GM18511 (cell line): ENCODE measurements around the gene ABTB1.
"Not testable (repeated sequence)": the region's sequence is repeated elsewhere in the genome, so short reads cannot be mapped to it uniquely, and the experiment has no call there.

Experiments
- ATAC-seq: cut with Tn5 transposase; IDR thresholded peaks from one replicate; pipeline ENCODE4 v1.9.1; 2021; ENCODE audit warnings: mild to moderate bottlenecking, moderate library complexity; ENCODE audit not compliant: unreplicated experiment

Gene ABTB1

GRCh38 chr3:127670761-127671522 lies 1.8 kb upstream of the ABTB1 start:
- ATAC-seq, result no peak

DNA sequence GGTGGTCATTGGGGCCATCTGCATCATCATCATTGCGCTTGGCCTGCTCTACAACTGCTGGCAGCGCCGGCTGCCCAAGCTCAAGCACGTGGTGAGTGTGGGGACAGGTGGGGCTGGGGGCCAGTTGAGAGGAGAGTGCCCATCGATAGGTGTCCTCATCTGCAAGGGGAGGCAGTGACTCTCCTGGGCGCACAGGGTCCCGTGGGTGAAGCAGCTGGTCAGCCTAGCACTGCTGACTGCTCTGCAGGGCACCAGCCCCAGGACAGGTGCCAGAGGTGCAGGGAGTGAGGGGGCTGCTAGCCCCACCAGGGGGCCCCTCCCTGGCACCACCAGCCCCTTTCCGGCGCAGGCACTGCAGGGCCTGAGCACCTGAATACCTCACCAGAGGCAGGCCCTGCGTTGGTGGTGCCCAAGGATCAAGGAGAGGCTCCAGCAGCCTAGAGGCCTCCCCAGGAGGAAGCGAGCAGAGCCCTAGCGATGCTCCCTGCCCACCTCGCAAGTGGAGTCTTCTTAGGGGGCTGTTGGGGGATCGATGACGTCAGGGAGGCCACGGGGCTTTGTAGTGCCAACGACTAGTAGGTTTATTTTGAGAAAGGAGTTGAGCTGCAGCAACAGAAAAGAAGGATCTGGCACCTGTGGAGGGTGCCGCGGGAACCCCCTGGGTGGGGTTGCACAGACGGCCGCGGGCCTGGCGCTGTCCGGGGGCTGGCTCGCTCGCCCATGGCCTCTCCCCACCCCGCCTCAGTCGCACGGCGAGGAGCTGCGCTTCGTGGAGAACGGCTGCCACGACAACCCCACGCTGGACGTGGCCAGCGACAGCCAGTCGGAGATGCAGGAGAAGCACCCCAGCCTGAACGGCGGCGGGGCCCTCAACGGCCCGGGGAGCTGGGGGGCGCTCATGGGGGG lies 976 bp upstream of the ABTB1 start:
- ATAC-seq, result peak; percentile 31

DNA sequence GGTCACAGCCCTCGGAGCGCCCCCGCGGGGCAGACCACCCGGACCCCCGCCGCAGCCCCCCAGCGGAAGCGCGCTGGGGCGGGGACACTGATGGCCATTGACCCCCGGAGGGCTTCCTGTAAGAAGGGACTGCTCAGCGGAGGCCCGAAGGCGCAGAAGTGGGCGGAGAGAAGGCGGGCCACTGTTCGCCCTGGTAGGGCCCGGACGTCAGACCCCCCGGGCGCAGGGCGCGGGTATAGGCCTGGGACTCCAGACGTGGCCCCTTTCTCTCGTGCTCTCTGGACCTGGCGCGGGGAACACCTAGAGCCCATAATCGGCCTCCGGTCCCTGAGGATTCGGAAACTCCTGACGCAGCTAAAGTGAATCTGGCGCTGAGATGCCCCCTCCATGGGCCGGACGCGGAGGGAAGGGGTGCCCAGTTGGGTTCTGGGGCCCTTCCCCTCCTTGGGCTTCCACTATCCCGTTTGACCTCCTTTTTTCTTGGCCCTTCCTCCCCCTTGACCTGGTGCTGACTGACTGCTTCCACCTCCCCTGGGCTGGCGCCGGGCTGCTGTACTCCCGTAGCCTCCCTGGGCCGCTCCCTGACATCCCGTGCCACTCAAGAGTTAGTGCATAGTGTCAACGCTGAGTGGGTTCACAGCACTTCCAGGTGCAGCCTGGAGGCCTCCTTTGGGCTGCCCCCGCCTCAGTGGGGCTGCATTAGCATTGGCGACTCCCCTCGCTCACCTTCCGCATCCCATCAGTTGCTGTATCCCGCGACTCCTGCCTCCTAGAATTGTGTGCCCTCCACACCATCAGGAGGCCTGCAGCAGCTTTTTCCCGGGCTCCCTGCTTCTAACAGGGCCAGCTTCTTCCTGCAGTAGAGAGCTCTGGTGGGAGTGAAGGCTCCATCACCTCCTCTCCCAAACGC lies 694 bp downstream of the ABTB1 start:
- peak; percentile 55 for ATAC-seq

GRCh38 chr3:127674101-127674721 lies 1.5 kb downstream of the ABTB1 start:
- no peak for ATAC-seq

GRCh38 chr3:127674790-127675189 lies 2.0 kb downstream of the ABTB1 start:
- no peak for ATAC-seq

DNA sequence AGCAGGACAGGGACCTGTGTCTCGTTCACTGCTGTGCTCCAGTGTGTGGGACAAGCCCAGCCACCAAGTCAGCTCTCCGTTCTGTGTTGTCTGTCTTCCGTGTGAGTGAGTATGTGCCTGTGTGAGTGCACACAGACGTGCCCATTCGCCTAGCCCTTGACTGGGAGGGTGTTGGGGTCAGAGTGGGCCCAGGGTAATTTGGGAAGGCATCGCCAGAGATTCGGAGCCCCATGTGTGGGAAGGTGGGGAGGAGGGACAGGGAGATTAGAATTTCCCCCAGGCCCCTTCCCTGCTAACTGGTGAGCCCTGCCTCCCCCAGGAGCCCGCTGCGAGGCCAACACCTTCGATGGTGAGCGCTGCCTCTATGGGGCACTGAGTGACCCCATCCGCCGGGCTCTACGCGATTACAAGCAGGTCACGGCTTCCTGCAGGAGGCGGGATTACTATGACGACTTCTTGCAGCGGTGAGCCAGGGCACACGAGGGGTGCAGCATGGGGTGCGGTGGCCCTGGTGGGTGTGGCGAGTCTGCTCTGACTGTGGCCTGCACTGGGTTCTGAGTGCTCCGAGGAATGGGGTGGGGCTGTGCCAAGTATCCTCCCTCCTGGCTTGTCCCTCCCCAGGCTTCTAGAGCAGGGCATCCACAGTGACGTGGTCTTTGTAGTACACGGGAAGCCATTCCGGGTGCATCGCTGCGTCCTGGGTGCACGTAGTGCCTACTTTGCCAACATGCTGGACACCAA lies 3.1 kb downstream of the ABTB1 start:
- no peak for ATAC-seq

GRCh38 chr3:127676456-127676855 lies 3.7 kb downstream of the ABTB1 start:
- ATAC-seq, result no peak

- no peak for ATAC-seq
Measured at GRCh38 chr3:127676921-127677351, 4.2 kb downstream of the ABTB1 start.

DNA sequence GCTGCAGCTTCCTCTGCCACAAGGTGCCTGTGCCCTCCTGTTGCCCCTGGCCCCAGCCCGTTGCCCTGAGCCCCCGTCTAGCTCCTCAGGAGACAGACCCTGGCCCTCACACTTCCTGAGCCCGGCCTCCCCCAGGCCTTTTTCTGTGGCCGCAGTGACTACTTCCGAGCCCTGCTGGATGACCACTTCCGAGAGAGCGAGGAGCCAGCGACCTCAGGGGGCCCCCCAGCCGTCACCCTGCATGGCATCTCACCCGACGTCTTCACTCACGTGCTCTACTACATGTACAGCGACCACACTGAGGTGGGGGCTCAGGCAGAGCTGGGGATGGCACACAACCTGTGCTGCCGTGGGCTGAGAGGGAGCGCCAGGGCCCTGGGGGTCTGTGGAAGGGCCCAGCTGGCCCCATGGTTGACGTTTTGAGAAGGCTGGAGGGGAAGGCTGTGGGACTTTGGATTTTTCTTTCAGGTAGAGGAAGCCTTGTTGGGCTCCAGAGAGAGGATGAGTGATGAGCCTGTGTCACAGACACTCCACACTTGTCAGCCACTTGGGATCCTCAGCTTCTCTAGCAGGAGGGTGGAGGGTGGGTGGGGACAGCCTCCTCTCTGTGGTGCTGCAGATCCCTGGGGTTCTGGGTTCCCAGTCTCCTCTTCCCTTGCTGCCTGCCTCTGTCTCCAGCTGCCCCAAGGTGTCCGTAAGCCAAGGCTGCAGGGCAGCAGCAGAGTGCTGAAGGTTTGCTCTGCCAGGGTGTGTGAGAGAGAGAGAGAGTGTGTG lies 5.0 kb downstream of the ABTB1 start:
- no peak for ATAC-seq

DNA sequence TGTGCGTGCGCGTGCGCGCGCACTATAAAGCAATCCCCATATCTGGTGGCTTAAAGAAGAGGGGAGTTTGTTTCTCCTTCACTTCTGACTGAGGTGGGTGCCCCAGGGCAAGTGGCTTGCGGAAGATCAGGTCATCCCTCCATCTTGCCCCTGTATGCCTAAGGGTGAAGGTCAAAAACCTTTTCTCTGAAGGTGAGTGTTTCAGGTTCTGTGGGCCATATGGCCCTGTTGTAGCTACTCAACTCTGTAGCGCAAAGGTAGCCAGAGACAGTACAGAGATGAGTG lies 5.5 kb downstream of the ABTB1 start:
- no peak for ATAC-seq

DNA sequence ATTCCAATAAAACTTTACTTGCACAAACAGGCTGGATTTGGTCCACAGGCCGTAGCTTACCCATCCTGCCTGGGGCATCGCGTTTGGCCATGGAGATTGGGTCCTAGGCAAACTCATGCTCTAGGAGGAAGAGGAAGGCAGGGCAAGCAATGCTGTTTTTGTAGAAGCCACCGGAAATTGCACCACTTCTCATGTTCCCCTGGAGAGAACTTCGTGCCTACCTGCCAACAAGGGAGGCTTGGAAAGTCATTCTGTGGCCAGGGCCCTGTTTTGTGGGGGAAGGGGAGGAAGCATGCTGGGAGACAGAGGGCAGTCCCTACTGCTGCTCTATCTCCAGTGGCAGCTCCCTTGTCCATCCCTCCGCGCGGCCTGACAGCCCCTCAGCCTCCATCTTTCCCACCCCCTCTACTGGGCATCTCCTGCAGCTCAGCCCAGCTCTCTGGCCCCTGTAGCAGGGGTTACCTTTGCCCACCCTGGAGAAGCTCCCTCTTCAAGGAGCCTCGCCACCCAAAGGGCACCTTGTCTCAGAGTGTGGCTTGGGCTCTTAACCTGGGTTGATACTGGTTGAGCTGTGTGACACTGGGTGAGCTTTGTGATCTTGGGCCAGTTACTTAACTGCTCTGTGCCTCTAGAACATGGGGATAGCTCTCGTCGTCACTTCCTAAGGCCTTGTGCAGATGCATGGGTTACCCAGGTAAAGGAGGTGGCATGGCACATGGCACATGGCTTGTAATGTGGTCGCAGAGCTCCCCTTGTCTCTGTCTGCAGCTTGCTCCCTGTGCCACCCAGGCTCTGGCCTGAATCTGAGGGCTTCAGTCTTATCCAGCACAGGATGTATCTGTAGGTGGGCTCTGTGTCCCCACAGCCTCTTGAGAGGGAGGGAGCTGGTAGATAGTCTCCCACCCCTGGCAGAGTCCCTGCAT lies 6.1 kb downstream of the ABTB1 start:
- ATAC-seq, result no peak

DNA sequence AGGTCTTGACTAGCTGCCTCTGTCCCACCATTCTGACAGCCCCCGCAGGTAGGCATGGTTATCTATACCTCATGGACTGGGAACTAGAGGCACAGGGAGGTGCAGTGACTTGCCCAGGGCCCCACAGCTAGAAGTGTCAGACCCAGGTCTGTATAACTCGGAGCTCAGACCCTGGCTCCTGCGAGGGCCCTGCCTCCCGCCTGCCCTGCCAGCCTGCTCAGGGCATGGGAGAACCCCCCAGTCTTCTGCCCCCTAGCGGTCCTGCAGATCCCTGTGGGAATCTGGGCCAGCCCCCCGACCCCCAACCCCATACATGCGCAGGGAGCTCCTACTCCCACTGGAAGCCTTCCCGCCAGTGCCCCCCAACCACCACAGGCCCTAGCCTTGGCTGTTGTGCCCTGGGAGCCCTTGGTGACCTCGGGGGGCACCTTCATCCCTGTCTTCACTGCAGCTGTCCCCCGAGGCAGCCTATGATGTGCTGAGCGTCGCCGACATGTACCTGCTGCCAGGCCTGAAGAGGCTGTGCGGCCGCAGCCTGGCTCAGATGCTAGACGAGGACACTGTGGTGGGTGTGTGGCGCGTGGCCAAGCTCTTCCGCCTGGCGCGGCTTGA lies 6.9 kb downstream of the ABTB1 start:
- ATAC-seq, result no peak

GRCh38 chr3:127680146-127680661 lies 7.5 kb downstream of the ABTB1 start:
- no peak for ATAC-seq

GRCh38 chr3:127680798-127681221 lies 8.1 kb downstream of the ABTB1 start:
- no peak for ATAC-seq

- not testable (repeated sequence) for ATAC-seq
Measured at GRCh38 chr3:127682175-127682554, 9.4 kb downstream of the ABTB1 start.

DNA sequence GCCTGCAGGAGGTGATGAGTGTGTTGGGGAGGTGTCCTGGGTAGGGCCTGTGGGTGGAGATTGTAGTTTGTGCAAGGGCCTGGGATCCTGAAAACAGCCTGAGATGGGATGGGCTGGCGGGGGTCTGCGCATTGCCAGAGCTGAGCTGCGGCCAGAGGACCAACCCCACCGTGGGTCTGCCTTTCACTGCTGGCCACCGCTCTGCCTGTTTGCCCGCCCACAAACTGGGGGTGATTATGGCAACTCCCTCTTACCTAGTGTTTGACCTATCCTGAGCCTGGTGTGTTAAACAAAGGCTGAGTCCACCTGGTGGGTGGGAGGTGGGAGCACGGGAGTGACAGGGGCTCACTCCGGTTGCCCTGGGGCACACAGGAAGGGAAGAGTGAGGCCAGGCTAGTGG lies 9.8 kb downstream of the ABTB1 start:
- ATAC-seq, result no peak

GRCh38 chr3:127684871-127685707 lies 12.3 kb downstream of the ABTB1 start:
- ATAC-seq, result no peak
